Ovary (tissue), 3 donors: ENCODE data around the gene ALDH3A1.

ENCODE experiments used
- POLR2A ChIP-seq: fragments of 450-650 bp; IDR thresholded peaks from one replicate; pipeline ENCODE4 v1.6.1; 2017; ENCODE audit warnings: antibody characterized with exemption, mild to moderate bottlenecking, moderate library complexity
- TF ChIP-seq, protein P1 (sequence below), 3 donors: fragments of 450-650 bp in 2 of 3; fragments of 200-600 bp in 1 of 3; IDR thresholded peaks; one replicate each; pipeline versions ENCODE4 v1.5.1 to v1.8.0; 2016 to 2022; ENCODE audit warnings: antibody characterized with exemption in 3 of 3, mild to moderate bottlenecking in 1 of 3
- donor health status: DM: no; HTN: no; CAD: no.

- TF ChIP-seq, protein P1, sequence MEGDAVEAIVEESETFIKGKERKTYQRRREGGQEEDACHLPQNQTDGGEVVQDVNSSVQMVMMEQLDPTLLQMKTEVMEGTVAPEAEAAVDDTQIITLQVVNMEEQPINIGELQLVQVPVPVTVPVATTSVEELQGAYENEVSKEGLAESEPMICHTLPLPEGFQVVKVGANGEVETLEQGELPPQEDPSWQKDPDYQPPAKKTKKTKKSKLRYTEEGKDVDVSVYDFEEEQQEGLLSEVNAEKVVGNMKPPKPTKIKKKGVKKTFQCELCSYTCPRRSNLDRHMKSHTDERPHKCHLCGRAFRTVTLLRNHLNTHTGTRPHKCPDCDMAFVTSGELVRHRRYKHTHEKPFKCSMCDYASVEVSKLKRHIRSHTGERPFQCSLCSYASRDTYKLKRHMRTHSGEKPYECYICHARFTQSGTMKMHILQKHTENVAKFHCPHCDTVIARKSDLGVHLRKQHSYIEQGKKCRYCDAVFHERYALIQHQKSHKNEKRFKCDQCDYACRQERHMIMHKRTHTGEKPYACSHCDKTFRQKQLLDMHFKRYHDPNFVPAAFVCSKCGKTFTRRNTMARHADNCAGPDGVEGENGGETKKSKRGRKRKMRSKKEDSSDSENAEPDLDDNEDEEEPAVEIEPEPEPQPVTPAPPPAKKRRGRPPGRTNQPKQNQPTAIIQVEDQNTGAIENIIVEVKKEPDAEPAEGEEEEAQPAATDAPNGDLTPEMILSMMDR (IDR thresholded peaks at IDR 0.05) = no peak
- TF ChIP-seq POLR2A = no peak
These were observed 17.3 kb downstream of the ALDH3A1 start for GRCh38 chr17:19730843-19731242.
